DMS 273 (cell line): ENCODE data around the gene USP6.
"Not testable (repeated sequence)": the region's sequence is repeated elsewhere in the genome, so short reads cannot be mapped to it uniquely, and the experiment has no call there.

Source experiments
- DNase-seq: peaks from one replicate; lab custom pipeline; 2025; ENCODE audit not compliant: unreplicated experiment; lab: John Stamatoyannopoulos, UW

USP6 gene

DNA sequence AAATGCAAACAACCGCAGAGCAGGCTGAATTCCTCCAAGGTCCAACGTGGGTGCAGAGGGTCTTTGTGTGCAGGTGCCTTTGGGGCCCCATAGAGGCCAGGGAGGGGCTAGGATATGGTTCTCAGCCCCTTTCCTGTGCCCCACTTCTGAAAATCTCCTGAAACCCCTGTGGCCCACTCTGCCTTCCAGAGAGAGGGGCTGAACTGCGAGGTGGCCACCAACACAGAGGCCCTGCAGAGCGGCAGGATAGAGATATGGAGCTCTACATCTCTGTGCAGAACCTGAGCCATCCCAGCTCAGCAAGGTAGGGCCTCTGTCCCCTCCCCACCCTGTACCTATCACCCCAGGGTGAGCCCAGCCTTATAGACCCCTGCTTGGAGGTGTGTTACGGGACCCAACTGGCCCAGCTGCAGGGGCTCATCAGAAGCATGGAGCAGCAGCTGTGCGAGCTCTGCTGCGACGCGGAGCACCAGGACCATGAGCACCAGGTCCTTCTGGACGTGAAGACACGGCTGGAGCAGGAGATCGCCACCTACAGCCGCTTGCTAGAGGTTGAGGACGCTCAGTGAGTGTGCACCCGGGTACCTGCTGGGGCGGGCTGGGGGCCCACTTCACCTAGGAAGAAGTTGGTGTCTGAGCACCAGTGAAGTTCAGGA is 5.5 kb downstream of the USP6 start:
- no peak for DNase-seq

DNA sequence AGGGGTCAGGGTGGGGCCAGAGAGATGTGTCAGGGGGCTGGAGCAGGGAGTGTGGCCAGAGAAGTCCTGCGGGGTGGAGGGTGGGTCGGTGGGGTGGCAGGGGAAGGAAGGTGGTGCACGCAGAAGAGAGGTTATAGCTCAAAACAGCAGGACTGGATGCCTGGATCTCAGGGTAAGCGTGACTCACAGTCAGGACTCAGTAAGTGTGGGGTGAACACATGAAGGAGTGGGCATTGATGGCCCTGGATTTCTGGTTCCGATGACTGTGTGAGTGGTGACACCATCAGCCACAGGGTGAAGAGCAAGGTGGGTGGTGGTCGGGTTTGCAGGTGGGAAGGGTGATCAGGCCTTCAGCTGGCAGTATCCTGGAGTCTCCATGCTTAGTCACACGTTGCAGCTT is 6.2 kb downstream of the USP6 start:
- not testable (repeated sequence) for DNase-seq

DNA sequence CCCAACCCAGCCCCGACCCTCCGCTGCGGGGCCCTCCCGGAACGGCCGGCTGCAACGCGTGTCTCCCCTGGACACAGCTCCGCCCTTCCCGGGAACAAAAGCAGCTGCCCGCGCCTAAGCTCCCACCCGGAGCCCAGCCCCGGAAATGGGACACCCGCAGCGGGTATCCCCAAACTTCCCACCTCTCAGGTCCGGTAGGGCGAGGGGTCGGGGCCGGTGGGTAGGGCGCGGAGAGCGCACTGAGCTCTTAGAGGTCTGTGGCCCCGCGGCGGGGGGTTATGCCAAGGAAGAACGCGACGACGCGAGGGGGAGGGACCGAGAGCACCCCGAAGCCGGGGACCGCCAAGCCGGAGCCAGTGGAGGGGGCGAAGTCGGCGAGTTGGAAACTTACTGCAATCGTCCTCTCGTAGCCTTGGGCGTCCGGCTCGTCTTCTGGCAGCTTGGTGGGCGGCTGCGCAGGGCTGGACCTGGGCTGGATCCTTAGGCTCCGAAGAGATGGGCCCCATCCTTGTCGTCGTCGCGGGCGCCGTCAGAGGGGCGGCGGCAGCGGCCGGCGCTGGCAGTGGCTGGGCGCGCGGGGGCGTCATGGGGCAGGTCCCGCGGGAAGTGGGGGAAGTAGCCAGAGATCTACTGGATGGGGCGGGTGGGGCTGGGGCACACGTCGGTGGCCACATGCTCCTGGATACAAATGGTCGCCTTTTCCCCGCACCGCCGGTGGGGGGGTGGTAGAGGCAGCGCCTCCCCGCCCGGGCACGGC is 6.9 kb downstream of the USP6 start:
- peak; percentile 37 for DNase-seq

DNA sequence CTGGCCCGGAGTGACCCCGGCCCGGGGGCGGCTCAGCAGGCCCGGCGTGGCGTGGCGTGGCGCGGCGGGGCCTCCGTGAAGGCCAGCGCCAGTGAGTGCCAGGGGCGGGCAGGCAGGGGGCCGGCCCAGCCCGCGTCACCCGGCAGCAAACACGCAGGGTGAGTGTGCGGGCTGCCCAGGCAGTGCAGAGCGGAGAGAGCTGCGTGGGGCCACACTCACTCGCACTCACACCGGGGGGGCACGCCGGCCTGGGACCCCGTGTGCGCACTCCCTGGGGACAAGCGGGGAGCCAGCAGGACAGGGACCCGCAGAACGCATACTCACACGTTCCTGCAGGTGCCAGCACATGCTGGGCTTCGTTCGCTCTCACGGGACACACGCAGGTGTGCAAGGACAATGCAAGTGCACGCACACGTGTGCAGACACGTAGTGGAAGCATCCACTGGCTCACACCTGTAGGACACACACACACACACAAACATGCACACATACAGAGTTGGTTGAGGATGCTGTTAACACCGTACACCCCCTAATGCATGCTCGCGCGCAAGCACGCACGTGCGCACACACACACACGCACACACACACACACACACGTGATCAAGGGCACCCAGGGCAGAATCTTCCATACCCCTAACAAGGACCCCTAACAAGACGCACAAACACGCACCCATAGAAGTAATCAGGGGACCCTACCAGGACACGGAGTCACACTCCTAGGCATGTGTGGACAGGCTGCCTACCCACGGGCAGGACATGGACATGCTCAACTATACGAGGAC is 7.7 kb downstream of the USP6 start:
- DNase-seq, result no peak

DNA sequence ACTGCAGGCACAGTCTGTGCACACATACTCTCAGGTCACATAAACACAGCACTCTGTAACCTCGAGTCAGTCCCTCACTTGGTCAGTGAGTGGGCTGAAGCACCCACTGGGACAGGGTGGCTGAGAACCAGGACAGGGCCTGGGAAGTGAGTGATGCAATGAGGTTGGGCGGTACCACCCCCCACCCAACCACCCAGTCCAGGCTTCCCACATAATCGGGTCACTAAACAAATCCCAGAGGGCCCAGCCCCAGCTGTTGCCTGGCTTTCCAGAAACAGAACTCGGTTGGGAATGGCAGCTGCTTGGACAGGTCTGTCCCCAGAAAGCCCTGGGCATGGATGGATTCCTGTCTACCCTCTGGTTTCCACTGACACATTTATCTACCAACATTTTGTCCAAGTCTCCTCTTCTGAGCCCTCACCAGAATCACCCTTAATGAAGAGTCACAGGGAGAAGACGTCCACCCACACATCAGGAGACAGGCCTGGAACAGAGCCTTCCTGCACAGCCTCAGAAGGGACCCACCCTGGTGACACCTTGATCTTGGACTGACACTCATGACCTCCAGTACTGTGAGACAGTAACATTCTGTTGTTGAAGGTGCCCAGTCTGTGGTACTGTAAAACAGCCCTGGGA is 8.4 kb downstream of the USP6 start:
- DNase-seq, result not testable (repeated sequence)

DNA sequence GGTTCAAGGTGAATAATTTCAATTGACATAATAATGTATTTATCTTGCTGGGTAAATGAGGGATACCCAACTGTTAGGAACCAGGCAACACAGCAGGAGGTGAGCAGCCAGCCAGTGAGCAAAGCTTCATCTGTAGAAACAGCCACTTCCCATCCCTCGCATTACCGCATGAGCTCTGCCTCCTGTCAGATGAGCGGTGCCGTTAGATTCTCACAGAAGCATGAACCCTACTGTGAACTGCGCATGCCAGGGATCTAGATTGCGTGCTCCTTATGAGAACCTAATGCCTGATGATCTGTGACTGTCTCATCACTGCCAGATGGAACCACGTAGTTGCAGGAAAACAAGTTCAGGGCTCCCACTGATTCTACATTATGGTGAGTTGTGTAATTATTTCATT is 9.1 kb downstream of the USP6 start:
- DNase-seq, result peak; percentile 24

DNA sequence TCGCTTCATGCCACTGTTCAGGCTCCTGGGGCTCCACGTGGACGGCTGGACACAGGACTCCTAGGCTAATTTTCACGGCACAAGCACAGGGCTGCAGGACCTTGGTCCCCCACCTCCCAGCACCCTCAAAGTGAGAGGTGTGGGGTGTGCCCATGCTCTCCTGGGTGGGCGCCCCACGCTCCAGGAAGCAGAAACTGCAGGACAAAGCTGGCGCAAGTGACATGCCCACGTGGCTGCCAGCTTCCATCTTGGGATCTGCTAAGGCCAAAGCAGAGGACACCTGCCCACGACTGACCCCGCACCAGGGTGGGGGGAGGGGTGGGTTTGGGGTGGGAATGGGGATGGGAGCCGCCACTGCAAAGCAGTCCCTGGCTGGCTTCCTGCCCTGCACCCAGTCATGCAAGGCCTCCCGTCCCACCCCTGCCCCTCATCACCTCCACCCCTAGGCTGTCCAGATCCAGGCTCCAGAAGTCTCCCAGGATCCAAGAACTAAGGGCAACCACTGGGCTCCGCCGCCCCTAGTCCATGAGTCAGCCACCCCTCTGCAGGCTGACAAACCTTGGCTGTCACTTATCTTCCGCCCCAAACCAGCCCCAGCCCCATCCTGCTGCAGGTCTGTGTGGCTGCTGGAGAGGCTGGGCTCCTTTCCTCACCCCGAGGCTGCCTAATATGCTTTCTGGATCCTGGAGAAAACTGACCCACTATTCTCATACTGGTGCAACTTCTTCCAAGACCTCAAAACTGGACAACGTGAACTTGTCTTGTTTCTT is 11.1 kb downstream of the USP6 start:
- no peak for DNase-seq

DNA sequence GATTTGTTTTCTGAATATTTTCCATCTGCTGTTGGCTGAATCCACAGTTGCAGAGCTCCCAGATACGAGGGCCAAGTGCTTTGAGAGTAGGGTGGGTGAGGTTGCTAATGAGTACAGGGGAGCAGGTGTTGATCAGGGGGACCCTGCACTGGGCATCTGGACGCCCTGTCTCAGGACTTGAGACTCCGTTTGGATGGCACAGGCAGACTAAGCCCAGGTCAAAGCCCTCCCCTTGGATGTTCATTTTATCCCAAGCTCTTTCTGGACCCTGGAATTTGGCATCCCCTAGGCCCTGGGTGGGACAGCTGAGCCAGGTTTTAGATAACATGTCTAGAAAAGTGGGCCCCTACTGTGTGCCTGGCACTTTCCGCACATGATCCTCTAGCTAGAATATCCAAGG is 12.1 kb downstream of the USP6 start:
- DNase-seq, result no peak

DNA sequence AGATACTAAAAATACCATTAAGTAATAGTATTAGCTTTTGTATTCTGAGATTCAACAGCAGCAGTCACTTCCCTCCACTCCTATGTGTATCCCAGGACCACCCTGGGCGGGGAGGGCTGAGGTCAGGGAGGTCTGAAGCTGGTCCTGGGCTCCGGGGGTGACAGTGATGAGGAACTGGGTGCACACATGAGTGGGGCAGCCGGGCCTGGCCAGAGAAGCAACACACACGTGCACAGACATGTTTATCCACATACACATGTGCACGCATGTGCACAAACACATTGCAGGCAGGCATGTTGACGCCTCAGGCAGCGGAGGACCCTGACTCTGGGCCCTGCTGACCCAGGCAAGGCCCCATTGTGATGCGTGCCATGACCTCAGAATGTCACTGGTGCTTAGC is 12.6 kb downstream of the USP6 start:
- DNase-seq, result not testable (repeated sequence)

DNA sequence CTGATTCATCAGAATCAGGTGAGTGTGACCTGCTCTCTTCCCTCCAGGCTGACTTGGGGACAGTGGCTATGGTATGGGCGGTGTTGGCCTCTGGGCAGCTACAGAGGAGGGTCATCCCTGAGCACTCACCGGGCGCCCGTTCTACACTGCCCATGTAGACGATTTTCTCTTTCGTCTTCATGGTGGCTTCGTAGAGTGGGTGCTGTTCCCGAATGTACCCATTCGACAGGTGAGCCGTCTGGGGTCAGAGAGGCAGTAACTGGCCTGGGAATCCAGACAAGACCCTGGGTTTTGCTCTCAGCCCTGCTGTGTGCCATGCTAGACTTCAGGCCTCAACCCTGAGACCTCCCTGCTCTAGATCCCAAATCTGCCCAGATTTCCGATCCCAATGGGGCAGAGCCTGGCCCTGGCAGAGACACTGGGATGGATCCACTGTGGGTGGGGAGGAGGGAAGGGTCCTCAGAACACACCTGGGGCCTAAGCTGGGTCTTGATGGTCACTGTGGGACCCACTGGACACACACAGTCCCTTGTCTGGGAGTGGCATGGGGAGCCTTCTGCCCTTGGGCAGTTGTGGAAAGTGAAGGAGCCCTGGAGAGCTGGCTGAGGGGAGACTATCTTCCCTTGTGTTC is 13.2 kb downstream of the USP6 start:
- DNase-seq, result no peak

DNA sequence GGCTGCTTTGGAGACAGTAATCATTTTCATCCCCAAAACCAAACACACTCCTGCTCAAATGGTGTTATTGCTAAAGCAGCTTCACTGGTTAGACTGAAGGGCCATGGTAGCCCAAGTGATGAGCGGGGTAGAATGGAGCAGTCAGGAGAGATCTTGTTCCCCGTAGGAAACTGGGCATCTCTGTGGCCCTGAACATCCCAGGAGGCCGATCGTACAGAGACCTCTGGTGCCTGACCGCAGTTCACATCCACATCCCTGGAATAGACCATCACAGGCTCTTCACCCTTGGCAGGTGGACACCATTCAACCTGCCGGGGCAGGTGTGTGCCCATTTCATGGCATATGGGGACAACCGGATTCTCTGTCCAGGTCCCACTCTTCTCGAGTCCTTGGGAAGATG is 13.9 kb downstream of the USP6 start:
- DNase-seq, result not testable (repeated sequence)

DNA sequence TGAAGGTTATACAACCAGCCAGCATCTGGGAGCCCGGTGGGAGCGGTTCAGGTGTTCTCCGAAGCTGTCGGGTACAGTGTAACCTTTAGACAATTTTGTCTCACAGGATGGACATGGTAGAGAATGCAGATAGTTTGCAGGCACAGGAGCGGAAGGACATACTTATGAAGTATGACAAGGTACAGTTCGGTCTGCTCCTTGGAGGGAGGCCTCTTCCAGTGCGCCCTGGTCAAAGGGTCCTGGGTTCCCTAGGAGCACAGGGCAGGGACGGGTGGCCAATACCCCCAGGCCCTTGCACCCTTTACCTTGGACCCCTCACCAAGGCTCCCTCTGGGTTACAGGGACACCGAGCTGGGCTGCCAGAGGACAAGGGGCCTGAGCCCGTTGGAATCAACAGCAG is 14.4 kb downstream of the USP6 start:
- not testable (repeated sequence) for DNase-seq

DNA sequence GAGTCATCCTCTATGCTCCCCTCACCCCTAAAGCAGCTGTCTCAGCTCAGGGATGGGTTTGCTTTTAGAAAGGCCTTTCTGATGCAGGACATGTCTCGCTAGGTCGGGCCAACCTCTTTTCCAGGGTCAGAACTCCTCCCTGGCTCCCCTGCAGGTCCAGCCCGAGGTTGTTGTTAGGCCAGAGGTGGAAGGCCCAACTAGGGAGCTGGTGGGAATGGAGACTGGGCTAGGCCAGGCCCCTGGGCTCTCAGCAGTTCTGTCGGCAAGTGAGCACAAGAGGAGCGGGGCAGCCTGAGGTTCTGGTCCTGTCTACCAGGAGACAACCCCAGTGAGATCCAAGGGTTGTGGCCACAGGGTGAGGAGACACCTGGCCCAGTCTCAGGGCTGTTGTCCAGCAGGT is 14.9 kb downstream of the USP6 start:
- DNase-seq, result not testable (repeated sequence)

DNA sequence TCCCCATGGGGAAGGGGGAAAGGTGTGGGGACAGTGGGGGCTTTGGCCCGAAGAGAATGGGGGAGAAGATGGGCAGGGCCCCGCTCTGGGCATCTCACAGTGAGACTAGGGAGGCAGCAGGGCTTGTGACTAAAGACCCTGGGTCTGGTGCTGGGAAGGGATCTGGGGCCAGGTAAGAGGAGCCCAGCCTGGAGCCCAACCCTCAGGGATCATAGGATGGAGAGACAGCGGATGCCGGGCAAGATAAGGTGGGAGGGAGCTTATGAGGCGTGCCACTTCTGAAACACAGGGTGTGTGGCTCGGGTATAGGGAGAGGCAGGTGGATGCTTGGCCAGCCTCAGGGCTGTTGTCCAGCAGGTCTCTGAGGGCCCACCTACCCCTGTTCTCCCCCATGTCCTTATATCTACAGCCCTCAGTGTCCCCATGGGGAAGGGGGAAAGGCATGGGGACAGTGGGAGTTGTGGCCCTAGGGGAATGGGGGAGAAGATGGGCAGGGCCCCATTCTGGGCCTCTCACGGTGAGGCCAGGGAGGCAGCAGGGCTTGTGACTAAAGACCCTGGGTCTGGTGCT is 15.4 kb downstream of the USP6 start:
- no peak for DNase-seq

DNA sequence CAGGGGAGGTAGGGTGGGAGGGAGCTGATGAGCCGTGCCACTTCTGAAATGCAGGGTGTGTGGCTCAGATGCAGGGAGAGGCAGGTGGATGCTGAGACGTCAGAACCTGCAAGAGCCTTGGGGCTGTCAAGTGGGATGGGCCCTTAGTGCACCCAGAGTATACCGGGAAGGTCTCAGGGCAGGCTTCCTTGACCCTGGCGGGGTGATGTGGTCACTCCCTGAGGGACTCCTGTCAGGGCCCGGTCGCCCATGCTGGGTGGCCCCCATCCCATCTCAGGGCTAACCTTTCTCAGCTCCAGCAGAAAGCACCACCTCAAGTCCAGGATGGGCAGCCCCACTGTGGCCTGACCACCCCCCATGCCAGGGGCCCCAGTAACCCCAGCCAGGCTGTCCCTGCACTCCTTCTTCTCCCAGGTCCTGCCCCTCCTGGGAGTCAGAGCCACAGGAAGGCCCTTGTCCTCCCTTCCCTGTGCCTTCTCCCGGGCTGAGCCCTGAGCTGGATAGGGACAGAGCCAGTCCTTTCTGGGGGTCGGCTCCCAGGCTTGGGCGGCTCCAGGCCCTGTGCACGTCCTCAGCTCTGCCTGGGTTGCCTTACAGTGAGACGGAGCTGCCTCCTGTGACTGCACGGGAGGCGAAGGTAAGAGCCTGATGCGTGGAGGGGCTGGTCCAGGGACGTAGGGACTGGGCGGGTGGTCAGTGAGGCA is 16.1 kb downstream of the USP6 start:
- not testable (repeated sequence) for DNase-seq

DNA sequence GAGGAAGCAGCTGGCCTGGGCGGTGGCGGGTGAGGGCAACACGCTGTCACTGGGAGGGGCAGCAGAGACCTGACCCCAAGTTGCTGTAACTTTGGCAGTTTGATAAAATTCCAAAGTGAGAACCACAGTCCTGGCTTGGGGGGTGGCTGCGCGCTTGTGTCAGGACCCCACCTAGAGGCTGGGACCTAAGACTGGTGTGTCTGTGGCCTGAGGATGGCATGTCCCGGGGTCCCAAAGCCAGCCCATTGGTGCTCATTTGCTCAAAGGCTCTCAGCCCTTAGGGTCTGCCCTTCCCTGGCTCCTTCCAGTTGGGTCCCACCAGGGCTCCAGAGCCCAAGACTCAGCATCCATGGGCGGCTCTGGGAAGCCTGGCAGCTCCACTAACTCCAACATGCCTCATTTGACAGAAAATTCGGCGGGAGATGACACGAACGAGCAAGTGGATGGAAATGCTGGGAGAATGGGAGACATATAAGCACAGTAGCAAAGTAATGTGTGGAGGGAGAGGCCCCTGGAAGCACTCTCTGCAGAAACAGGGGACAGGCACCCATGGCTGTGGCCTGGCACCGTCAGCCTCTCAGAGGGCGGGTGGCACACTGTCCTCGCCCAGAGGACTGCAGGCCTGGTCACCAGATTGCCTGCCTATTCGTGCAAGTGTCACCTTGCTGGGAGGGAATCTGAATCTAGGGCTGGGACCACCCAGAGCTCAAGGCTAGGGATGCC is 16.8 kb downstream of the USP6 start:
- not testable (repeated sequence) for DNase-seq

DNA sequence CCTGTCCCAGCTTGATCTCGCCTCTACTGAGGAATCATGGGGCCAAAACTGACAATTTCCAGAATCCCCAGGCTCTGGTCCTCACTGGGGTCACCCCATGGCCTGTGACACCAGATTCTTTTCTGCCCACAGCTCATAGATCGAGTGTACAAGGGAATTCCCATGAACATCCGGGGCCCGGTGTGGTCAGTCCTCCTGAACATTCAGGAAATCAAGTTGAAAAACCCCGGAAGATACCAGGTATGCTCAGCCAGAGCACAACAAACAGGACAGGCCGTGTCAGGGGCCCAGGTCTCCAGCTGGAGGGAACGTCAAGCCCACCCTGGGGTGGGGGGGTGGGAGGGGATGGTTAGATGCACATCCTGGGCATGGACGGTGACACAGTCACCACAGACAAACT is 17.5 kb downstream of the USP6 start:
- DNase-seq, result no peak

DNA sequence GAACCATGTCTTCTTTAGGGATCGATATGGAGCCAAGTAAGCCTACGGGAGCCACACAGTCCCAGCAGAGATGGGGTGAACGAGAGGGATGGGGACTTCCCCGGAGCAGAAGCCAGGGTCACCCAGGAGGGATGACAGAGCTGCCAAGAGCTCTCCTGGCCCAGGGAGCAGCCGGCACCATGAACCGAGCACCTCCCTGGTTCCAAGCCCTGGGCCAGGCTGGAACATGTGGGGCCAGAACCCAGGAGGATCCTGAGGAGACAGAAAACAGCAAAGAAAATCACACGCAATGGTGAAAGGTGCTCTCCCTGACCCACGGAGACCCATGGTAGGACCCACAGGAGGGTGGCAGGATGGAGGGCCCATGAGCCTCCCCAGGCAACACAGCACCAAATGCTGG is 18.1 kb downstream of the USP6 start:
- not testable (repeated sequence) for DNase-seq

DNA sequence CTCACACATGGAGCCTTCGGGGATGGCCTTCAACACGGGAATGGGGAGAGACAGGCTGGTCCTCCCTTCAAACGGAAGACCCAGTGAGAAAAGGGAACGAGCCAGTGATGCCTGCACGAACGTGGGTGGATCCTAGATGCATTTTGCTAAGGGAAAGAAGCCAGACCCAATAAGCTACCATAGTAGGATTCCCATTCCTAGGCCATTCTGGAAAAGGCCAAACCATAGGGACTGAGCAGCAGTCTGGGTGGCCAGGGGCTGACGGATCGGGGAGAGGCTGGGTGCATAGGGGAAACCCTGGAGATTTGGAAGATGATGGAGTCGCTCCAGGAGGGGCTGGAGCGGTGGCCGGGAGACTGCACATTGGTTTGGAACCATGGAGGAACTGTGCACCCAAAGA is 18.7 kb downstream of the USP6 start:
- DNase-seq, result not testable (repeated sequence)
